ENCODE data around the gene CAPN10.

Gene CAPN10

GRCh38 chr2:240575101-240575965, 11.2 kb upstream of the CAPN10 start:
- DNase-seq = no peak

- DNase-seq = no peak
Measured at GRCh38 chr2:240576036-240576435, 10.5 kb upstream of the CAPN10 start.

- no peak for DNase-seq
Measured at GRCh38 chr2:240576436-240577205, 9.9 kb upstream of the CAPN10 start.

- DNase-seq = no peak
Measured at GRCh38 chr2:240577281-240578109, 9.0 kb upstream of the CAPN10 start.

- DNase-seq = no peak
Measured at GRCh38 chr2:240578110-240578450, 8.5 kb upstream of the CAPN10 start.

GRCh38 chr2:240578488-240578887, 8.0 kb upstream of the CAPN10 start:
- no peak for DNase-seq

GRCh38 chr2:240579071-240579762, 7.3 kb upstream of the CAPN10 start:
- no peak for DNase-seq

GRCh38 chr2:240579771-240580614, 6.5 kb upstream of the CAPN10 start:
- peak; percentile 70 for DNase-seq

- DNase-seq = no peak
Measured at GRCh38 chr2:240581811-240582210, 4.7 kb upstream of the CAPN10 start.

GRCh38 chr2:240582781-240583180, 3.8 kb upstream of the CAPN10 start:
- DNase-seq = no peak

- DNase-seq = no peak
Measured at GRCh38 chr2:240583774-240584173, 2.8 kb upstream of the CAPN10 start.

- no peak for DNase-seq
Measured at GRCh38 chr2:240584486-240585031, 2.0 kb upstream of the CAPN10 start.

GRCh38 chr2:240585101-240585500, 1.4 kb upstream of the CAPN10 start:
- no peak for DNase-seq

- no peak for DNase-seq
Measured at GRCh38 chr2:240585681-240586197, 795 bp upstream of the CAPN10 start.

GRCh38 chr2:240586919-240587800, 626 bp downstream of the CAPN10 start:
- DNase-seq = peak; percentile 45

- no peak for DNase-seq
Measured at GRCh38 chr2:240588006-240588655, 1.6 kb downstream of the CAPN10 start.

GRCh38 chr2:240588669-240589068, 2.1 kb downstream of the CAPN10 start:
- DNase-seq = no peak

- no peak for DNase-seq
Measured at GRCh38 chr2:240589375-240589774, 2.8 kb downstream of the CAPN10 start.

GRCh38 chr2:240589850-240590525, 3.5 kb downstream of the CAPN10 start:
- DNase-seq = no peak
